Non-pigmented ciliary epithelial cell (primary cell): Measurements from ENCODE around the gene PDE4B.

ENCODE experiments used
- DNase-seq: peaks from one replicate; pipeline ENCODE4 v3.0.0-alpha.2; 2010; ENCODE audit warnings: low read depth

PDE4B gene

DNA sequence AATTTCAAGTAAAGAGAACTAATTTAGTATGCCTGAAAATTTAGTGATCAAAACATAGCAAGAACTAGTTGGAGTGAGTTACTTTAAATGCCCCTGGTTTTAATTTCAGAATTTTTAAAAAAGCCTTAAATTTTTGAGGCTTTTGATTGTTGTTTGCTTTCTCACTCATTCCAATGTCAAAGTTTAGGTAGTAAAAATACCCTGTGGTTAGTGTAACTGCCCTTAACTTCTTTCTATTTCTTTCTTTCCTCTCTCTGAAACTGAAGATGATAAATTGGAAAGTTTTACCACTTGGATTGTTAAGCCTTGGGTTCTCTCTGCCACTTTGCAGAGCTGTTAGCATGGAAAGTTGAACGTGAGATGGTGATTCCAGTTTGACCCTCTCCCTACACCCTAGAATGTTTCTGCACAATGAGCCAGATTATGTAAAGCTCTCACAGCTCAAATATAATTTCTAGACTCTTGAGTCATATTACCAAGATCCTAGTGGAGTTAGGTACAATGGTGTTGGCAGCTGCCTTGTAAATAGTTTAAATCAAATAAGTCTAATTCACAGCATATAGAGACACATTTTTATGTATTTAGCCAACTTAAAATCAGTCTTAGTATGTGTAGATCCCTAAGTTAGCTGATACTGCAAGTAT is 548.9 kb downstream of the PDE4B start:
- DNase-seq: no peak

DNA sequence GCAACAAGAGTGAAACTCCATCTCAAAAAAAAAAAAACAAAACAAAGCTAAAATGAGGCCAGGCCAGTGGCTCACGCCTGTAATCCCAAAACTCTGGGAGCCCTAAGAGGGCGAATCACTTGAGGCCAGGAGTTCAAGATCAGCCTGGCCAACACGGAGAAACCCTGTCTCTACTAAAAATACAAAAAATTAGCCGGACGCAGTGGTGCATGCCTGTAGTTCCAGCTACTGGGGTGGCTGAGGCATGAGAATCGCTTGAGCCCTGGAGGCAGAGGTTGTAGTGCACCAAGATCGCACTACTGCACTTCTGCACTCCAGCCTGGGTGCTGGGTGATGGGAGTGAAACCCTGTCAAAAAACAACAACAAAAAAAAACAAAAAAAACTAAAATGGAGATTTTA is 550.0 kb downstream of the PDE4B start:
- DNase-seq: no peak

DNA sequence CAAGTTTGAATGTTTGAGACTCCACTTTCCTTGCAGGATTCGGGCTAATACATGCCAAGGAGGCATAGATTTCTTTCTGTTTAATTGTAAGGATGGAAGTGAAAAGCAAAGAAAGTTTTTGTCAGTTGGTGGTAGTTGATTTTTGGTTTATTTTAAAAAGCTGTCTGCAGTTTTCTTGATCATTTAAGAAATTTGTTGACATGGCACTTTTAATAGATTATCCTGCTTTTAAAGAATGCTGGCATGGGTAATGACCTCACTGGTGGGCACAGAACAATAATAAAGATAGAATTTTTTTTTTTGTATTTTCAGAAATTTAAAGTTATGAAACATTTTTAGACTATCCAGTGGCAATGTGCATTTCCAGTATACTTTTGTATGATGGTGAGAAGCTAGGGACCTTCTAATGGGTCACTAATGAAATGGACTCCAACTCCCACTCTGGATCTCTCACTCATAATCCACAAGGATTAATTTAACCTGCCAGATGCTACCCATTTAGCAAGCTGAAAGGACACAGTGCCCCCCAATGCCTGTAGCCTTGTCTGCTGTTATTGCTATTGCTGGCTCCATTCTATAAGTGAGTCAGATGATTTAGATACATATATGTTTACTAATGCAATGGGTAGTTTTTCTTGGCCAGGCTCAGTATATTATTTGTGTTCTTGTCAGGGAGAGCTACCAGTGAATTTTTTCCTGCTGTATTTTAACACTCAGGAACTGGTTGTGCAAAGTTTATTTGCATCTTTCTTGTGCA is 551.1 kb downstream of the PDE4B start:
- no peak for DNase-seq

DNA sequence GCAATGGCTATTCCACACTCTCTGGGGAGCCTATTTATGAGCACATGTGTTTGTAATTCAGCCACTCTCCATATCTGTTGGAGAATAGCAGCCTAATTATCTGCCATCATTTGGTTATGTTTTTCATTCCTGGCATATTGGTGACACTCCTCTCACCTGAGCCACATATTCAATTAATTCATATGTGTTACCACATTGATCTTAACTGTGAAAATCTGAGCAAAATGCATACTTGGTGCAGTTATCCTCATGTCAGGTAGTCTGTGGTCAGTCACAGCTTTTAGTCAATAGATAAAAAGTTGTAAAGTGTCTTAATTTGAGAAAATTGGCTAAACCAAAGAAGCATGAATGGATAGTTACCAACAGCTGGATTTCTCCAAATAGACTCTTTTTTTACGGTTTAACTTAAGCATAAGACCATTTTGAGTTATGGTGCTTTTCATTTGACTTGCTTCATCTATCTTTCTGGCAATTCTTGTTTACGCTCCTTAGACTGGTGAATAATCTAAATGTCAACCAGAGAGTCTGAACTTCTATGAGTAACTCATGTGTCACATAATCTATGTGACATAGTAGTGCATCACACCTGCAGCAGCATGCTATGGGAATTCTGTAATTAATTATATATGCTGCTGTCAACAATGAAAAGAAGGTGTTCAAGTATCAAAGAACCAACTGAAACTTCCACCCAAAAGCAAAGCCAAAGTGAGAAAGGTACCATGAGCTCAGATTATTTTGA is 553.5 kb downstream of the PDE4B start:
- no peak for DNase-seq

DNA sequence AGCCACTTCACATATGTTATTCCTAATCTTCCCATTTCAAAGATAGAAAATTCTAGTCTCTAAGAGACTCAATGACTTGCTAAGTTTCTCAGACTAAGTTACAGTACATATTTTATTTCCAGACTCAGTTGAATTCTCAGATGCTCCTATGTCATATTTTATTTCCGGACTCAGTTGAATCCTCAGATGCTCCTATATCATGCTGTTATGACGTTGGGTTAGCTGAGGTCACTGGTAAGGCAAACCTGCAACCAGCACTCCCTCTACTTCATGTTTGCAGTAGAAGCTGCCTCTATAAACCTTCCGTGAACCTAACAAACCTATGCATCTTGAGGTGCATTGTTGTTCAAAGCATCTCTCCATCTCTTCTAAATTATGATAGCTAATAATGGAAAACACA is 554.2 kb downstream of the PDE4B start:
- no peak for DNase-seq

DNA sequence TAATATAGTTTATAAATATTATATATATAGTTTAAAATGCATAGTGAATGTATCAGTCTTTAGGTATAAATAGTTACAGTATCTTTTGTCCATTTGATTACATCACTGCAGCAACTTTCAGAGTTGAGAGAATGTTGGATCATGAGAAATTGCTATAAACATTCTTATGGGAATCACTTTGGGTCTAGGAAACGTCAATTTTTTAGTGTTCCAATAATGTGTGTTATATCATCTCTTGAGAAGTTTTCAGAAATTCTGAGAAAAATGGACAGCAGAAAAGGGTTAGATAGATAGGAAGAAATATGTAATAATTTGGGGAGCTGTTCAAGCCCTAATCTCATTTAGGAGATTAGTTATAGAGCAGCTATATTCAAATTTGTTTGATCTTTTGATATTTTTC is 556.1 kb downstream of the PDE4B start:
- DNase-seq: no peak

DNA sequence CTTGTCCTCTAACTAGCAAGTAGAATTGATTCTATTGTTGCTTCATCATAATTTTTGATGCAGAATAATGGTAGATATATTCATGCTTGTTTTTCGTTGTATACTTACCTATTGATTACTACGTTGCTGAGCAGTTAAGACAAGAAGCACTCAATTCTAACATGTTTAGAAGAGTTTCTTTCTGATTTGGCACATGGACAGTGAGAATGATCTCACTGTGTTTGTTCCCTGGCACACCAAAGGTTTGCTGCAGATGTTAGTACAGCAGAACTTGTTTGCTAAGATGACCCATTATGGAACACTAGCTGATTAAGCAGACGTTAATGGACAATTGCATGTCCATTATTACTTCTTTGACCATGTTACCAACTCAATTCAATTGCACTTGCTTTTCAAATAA is 556.5 kb downstream of the PDE4B start:
- no peak for DNase-seq

DNA sequence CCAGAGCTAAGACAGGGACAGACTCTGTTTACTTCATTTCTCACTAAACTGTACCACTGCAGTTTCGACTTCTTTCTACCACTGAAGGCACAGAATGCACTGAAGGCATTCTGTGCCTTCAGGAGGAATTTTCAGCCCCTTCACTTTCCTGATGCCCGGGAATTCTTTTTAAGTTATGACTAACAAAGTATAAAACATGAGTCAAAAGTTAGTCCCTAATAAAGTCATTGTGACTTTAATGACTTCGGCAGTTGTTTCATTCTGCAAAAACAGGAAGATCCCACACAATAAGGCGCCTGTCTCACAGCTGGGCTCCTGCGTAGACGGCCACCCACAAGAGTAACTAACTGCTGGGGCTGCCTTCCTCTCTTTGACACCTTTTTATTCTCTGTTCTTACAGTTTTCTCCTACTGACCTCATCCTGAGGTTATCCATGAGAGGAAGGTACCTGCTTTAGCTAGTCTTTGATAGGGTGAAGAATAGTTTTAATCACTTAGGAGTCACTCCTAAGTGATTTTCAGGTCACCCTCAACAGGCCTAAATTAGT is 557.4 kb downstream of the PDE4B start:
- DNase-seq: no peak

DNA sequence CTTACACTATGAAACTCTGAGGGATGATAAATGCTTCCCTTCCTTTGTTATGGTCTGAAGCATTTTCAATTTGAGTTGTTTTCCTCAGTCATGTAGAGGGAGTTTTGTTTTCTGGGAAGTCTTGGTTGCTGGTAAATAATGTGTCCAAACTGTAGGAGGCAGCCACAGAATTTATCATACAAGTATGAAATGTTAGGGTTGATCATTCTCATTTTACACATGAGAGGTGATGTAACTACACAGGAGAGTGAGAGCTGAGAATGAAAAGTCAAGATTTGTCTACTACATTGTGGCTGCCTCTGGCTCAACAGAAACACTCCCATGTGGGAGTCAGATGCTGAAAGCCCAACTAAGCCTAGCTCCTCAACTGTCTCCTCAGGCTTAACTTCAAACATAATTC is 558.8 kb downstream of the PDE4B start:
- no peak for DNase-seq

DNA sequence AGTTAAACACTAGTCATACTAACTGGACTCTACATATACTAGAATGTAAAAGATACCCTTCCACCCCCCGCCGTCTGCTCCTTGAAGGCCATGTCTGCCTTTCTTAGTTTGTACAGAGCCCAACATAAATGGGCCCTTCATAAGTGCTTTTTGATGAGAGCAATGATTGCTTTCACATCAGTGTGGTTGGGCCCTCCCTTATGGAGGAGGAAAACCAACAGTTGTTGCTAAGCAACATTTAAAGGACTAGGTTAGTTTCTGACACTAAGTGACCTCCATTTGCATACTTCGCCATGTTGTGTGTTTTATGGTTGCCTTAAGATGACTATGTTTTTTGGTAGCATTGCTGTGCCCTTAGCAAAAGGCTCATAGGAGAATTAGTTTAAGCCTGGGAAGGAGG is 559.2 kb downstream of the PDE4B start:
- DNase-seq: no peak

DNA sequence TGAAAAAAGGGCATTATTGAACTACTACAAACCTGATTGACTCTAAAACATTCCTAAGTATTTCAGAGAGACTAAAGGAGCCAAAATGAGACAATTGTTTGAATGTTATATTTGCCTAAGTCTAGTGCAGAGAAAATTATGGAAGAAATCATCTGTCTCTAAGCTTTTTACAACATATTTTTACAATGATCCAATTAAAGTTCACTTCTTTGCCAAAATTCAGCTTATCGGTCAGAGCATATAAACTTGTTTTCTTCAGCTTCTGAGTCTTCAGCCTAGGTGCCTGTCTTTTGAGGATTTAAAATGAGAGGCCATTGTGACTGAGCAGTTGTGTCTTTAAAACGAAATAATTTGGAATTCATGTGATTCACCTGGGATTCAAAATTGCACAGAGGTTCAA is 560.1 kb downstream of the PDE4B start:
- no peak for DNase-seq

DNA sequence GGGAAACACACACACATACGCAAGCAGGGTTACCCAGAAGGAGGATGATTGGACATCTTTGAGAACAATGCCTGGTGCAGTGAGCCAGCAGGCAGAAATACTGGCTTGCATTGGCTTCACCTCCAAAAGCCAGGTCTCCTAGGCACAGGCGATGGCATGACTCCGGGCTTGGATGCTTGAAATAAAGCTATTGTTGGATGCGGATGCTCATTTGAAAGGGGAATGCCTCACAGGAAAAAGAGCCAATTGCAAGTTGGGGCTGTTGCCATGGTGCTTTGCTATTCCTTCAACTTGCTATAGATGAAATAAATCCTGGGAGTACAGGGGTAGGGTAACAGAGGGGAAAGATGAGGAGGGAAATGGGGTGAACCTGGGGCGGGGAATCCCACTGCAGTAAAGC is 560.6 kb downstream of the PDE4B start:
- no peak for DNase-seq

DNA sequence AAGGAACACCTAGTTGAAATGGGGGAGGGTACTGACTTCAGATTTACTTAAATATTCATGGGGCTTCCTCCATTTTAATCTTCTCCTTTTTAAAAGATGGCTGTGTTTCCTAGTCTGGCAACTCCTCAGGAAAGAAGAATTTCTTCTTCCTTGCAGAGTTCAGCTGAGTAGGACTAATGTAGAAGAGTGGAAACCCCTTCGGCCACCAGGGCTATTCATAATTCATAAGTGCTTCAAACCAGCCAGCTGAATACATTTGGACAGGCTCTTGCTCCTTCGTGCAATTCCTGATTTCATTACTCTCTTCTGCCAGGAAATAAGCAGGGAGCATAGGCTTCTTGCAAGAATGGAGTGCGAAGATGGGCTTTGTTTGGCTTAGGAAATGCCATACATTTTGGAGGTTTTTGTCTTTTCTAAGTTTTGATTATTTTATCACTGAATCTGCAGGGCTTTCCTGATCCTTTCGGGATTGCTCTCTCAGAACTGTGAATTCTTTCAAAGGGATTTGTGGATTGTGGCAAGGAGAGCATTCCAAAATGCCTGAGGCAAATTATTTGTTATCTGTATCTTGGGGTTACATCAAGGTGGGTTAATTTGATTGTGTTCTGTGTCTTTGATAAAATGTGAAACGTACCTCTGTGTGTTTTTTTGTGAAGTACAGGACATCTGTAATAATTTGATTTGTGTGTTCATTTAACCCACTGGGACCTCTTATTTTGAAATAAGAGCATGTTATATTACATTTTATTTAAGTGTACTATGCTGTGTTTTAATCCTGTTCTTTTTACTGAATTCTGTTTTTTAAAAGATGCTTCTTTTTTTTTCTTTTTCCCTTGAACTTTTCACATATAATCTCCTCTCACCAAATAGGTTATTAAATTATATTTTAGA is 561.9 kb downstream of the PDE4B start:
- DNase-seq: no peak

DNA sequence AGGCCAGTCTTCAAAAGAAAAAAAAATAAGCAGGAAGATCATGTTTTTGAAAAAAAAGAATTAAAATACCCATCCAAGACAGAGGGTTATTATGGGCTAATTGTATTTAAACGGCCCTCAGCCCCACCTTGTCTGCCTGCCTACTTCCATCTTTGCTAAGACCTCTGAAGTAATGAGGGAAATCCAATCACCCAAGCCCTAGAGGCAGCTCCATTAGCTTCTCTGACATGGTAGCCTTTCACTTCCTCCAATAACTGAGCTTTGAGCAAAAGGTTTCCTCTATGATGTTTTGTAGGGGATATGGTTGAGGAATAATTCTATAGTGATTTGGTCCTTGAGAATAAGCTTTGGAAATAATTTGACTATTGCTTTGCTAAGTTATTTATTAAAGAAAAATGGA is 563.1 kb downstream of the PDE4B start:
- DNase-seq: no peak

DNA sequence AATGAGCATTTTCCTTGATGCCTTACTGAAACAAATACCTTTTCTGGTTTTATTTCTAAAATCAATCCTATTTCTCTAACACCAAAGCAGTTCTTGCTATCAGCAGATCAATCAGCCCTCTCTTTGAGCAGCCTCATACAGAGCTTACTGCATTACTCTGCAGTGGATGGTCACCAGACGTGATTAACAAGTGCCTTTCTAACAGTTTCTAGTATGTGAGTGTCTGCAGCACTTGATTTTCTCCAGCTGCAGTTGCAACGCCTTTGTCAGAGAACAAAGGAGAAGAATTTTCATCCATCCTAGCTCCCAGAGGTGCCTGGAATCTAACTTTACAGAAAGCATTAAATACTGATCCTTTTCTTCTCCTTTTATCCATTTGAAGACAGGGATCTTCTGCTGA is 563.9 kb downstream of the PDE4B start:
- DNase-seq: no peak

DNA sequence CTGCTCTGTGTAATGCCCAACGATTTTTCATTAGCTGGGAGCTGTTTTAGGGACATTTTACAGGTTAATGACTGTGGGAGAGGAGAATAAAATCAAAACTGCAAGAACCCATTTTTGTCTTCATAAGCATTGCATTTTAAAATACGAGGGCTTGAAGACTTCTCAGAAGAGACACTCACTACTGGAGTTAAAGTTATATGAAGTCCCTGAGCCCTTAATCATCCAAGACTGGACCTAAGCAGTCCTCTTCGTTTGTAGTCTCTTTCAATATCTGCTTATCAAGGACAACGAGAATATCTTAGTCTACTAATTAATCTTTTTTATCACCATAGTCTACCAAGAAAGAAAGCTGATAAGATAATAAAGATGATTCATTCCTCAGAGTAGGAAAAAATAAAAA is 564.3 kb downstream of the PDE4B start:
- DNase-seq: no peak

DNA sequence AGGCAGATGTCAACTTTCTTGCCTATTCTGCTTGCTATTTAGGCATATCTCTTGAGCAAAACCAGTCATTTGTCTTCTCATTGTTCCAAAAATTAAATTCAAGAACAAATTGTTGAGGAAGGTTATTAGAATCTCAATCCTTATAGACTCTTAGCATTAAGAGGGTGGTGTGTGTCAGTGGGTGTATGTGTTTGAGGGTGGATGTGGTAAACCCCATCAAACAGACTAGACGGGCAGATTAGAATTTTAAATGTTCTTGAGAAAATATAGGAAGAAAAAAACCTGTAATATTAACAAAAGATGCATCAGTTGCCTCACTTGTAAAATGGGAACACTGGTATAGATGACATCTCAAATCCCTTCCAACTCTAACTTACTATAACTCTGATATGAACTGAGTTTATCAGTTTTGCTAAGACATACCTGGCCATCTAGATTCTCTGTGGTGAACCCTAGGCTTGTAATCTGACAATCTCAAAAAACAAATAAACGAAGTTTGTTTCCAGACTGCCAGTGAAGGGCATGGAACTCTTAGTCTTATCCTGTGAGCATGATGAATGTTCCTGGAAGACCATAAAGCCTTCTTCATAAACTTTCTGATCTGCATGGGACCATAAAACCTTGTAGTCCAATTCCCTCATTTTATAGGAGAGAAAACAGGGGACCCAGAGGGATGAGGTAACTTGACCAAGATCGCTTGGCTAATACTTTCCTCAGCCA is 564.9 kb downstream of the PDE4B start:
- DNase-seq: no peak

DNA sequence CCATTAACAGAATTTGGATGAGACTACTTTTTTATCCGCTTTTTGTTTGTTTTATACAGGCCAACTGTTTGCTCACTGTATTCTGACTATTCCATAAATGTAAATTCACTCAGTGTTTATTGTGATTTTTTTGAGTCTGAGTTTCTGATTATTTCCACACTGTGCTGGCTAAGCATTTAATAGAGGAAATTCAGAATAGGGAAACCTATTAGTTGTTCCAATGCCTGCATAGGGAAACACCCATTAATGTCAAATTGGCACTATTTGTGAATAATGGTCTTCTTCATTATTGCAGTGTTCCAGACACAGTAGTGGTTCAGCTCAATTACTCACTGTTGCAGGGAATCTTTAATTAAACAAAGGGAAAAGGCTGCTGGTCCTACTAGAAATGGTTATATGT is 566.6 kb downstream of the PDE4B start:
- no peak for DNase-seq

DNA sequence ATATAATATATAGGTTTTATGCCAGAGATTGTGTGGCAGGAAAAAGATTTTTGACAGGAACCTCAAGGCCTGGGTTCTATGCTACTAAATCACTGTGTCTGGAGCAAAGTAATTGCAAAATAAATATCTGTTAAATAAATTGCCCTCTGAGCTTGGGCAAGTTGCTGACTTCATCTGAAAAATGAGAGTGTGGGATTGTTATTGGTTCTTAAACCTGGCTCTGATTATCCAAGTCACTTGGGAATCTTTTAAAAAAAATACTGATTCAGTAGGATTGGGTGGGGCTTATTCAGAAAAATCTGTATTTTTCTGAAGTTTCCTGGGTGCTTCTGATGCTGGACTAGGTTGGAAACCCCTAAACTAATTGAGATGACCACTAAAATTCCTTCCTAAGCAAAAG is 567.1 kb downstream of the PDE4B start:
- DNase-seq: no peak

DNA sequence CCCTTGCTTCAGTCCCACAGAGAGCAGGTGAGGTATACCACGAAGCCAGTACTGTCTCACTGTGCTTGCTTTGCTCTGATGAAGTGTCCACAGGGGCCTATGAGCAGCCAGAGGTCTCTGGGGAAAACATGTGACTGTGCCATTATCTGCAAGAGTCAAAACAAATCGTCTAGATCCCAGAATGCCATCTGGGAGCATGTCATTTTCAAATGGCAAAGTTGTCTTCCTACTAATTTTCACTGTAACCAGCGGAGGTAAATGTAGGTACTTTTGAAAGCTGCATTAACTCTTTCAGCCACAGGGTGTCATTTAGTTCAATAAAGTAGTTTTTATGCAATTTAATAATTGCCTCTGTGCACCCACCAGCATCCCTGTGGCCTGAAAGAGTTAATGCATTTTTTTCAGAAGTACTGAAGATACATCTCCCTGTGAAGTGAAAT is 567.6 kb downstream of the PDE4B start:
- DNase-seq: no peak
